GM18502 (cell line): ENCODE measurements around the gene ERCC6L.
"Not testable (repeated sequence)": the region's sequence is repeated elsewhere in the genome, so short reads cannot be mapped to it uniquely, and the experiment has no call there.

Source experiments
- ATAC-seq: cut with Tn5 transposase; IDR thresholded peaks from one replicate; pipeline ENCODE4 v1.9.1; 2021; ENCODE audit warnings: mild to moderate bottlenecking; ENCODE audit not compliant: unreplicated experiment, poor library complexity

ERCC6L gene

GRCh38 chrX:72254816-72255215 is 16.0 kb upstream of the ERCC6L start:
- no peak for ATAC-seq

DNA sequence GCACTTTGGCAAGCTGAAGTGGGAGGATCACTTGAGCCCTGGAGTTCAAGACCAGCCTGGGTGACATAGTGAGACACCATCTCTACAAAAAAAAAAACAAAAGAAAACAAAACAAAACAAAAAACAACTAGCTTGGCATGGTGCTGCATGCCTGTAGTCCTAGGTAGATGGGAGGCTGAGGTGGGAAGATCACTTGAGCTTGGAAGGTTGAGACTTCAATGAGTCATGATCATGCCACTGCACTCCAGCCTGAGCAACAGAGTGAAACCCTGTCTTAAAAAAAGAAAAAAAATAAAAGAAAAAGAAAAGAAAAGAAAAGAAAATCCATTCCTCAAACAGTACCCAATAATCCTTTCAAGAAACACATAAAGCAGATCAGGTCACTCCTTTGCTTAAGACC is 14.9 kb upstream of the ERCC6L start:
- no peak for ATAC-seq

DNA sequence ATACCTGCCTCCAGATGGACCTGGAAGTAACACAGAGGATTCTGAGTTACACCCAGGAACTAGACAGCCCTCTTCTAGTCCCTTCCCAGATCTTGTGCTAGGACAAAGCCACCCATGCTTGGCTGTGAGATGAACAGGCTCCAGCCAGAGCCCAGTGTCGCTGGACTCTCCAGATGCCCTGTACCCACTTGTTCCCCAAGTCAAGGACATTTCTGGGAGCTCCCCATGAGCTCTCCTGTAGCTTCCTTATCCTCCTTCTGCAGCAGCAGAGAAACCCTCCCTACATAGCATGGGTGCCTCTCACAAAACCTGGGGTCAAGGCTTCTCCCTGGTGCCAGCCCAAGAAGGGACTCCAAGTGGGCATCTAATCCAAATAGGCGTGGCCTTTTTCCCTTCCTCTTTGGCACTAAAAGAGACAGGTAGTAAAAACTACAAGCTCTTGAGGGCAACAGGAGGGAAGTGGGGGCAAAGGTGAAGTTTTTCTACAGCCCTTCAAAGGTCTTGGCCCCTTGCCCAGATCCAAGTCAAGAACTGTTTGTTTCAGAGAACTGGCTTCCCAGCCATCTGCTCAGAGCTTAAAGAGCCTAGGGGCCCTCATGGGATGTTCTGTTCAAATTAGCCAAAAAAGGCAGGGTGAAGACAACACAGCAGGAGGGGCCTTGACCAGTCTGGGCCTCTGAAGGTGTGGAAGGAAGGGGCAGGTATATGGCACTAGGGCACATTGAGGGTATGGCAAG is 8.5 kb upstream of the ERCC6L start:
- no peak for ATAC-seq

DNA sequence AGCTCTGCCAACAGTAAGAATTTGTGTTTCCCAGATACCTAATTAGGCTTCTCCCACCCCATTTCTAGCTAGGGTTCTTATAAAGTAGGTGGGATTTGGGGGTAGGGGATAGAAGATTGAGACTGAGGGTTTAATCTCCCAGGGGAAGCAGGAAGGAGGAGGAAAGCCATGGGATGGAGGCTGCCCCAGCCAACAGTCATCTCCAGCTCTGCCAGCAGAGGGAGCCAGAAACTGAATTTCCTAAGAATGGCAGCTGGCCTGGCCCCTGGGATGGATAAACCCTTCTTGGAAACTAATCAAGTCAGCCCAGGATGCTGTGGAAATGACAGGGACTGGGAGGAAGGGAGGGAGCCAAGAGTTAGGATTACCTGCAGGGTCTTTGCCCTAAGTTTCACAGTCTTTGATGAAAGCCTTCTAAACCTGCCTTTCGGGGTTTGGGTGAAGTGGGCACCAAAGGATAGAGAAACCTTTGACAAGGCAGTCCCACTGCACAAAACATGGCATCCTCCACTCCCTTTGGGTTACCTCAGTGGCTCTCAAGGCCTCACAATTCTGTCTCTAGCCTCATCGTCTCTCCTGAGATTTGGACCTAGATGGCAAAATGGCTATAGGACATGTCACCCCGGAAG is 6.7 kb upstream of the ERCC6L start:
- peak; percentile 74 for ATAC-seq

- ATAC-seq: no peak
These were observed 4.6 kb upstream of the ERCC6L start for GRCh38 chrX:72243472-72243871.

GRCh38 chrX:72240976-72241375 is 2.1 kb upstream of the ERCC6L start:
- ATAC-seq: no peak

GRCh38 chrX:72238183-72238582 is 644 bp downstream of the ERCC6L start:
- no peak for ATAC-seq

DNA sequence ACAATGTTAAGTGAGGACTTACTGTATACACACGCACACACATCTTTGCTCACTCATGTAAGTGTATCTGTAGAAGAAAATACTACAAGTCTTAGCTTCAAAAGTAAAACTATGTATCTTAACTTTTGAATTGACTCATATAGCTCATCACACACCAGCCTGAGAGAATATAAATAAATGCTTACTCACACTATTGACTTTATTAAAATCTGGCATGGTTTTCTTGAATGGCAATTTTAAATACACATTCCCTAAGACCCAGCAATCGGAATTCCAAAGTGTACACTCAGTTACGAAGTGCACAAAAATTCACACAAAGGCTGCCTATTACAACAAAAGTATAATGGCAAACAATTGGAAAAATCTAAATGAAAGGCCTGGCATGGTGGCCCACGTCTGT is 2.0 kb downstream of the ERCC6L start:
- no peak for ATAC-seq

DNA sequence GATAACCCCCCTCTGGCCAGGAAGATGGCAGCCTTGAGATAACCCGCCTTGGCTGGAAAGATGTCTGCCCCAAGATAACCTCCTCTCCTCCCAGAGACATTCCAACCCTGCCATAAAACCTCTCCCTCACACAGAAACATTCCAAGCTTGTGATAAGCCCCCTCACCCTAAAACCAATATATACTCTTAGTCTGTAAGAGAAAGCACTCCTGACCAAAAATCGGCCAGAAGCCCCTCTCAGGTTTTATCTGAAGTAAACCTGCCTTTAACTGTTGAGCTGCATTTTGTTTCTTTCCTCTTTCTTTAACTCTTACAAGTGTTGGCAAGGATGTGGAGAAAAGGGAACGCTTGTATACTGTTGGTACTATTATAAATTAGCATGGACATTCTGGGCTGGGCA is 8.5 kb downstream of the ERCC6L start:
- no peak for ATAC-seq

DNA sequence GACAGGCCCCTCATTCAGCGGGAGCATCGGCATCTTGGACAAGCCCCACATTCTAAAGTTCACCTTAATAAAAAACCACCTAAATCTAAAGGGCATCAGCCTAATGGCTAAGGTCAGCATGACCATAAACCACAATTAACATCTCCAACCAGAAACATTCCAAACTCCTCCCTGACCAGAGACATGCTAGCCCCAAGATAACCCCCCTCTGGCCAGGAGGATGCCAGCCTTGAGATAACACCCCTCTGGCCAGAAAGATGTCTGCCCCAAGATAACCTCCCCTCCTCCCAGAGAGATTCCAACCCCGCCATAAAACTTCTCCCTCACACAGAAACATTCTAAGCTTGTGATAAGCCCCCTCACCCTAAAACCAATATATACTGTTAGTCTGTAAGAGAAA is 18.5 kb downstream of the ERCC6L start:
- not testable (repeated sequence) for ATAC-seq

DNA sequence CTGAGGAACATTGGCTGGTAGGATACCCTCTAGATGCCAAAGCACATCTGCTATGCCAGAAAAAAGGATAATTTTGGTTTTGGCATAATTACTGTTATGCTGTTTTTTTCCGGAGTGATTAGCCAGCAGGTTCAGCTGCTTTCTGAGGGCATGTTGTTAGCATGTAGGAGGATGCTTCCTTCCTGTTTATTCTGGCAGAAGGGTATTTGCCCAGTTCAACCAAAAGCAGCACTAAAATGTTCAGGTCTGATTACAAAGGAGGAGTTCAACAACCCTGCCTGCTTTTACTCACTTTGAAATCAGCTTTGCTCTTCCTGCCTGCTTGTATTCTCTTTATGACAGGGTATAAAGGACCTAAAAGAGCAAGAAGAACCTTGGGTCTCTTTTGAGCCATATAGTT is 21.9 kb downstream of the ERCC6L start:
- ATAC-seq: no peak

DNA sequence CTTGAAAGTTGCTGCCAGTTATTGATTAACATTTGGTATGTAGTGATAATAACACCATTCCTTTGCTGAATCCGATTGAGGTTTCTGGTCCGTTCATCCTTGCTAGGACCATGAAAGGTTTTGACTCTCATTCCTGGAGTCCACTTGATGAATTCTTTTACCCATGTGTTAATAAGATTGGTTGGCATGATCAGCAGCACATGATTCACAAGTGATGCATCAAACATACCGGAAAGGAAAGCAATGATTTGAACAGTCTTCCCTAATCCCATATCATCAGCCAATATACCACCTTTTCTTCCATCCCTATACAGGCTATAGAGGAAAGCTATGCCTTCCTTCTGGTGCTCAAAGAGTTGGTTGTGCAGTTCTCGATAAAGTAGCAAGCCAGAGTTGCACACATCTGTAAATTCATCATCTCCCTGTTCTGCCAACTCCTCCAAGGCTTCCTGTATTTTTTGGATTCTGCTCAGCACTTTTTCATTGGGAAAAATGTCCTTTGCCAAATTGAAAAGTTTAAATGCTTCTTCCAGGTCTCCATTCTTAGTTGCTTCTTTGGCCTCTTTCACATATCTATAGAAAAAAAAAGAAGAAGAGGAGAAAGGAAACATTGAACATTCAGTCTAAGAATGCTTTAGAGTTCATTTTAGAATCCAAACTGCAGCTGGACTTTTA is 30.6 kb downstream of the ERCC6L start:
- ATAC-seq: no peak

- ATAC-seq: no peak
These were observed 31.5 kb downstream of the ERCC6L start for GRCh38 chrX:72207366-72207765.

- ATAC-seq: no peak
These were observed 33.1 kb downstream of the ERCC6L start for GRCh38 chrX:72205706-72206105.

GRCh38 chrX:72203421-72203820 is 35.4 kb downstream of the ERCC6L start:
- ATAC-seq: no peak

GRCh38 chrX:72202792-72203401 is 35.9 kb downstream of the ERCC6L start:
- ATAC-seq: no peak

GRCh38 chrX:72201836-72202536 is 36.8 kb downstream of the ERCC6L start:
- ATAC-seq: no peak

GRCh38 chrX:72182924-72183323 is 55.9 kb downstream of the ERCC6L start:
- ATAC-seq: no peak

DNA sequence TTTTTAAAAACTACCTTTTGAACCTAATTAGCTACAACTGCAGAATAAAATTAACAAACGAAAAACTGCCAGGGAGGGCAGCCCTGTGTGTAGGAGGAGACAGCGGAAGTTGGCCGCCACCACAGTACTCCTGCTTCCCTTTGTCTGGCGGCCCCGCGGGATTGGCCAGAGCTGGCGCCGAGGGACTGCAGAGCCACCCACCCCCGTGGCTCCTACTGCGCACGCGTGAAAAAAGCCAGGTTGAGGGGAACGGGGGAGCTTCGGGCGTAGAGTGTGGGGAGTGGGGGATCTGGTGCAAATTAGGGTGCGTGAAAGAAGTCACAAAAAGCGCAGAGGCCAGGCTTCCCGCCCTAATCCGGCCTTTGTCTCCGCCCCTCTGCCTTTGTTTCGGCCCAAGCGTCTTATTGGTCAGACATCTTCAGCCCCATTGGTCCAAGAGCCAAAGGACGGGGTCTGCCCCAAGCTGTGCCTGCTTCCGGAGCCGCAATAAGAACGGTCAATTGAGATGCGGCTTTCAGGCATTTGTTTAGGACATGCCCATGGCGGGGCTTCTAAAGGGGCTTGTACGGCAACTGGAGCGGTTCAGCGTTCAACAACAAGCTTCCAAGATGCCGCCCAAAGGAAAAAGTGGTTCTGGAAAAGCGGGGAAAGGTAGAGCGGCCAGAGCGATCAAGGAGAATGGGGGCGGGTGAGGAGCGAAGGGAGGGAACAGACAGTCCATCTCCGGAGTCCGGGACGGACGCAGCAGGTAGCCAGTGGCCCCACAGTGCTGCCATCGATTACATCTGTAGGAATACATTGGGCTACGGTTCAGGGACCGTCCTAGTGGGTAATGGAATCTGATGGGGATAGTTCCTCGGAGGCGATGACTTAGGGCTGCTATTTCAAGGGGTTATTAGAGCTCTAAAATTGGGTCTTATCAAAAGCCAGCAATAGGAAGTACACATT is 57.4 kb downstream of the ERCC6L start, which contains the start of gene PIN4:
TSS of gene PIN4 (plus strand) at position 580 of the 948 bp plus-strand sequence. CDS start at position 609, 29 bp downstream.
- ATAC-seq: peak; percentile 96
